Measurements from ENCODE around the gene TMEM255B.

The TMEM255B gene

DNA sequence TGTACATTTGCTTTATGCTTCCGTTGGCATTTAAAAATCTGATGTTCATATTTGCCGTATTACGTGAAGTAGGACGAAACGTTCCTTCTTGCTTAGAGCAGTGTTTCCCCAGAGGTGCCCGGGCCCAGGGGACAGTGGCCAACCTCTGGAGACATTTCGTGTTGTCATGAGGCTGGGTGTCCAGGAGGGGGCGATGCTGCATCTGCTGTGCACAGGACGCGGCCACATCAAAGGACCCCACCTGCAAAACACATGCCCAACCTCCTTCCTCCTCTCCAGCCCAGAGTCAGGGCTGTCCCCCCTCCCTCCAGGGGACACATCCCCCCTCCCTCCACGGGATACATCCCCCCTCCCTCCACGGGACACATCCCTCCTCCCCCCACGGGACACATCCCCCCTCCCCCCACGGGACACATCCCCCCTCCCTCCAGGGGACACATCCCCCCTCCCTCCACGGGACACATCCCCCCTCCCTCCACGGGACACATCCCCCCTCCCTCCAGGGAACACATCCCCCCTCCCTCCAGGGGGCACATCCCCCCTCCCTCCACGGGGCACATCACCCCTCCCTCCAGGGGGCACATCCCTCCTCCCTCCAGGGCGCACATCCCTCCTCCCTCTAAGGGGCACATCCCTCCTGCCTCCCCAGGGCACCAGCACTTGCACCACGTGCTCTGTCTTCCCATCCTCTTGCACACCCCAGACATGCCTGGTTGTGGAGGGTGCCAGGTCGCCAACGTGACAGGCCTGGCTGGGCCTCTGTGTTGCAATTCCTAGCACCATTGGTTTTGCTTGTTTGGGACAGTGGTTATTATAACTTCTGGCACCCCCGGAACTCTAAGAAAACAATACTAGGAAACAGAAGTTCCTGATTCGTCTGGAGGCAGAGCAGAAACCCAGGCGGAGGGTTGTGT lies 58.2 kb downstream of the TMEM255B start:
- no peaks in the 10 kb centered on the region for H3K27me3 ChIP-seq (ENCODE audit: insufficient read depth, low read length, poor library complexity)
- H2BK120ac ChIP-seq (ENCODE audit: low read depth, low read length), result no peak overlapping the region
- H2BK15ac ChIP-seq (replicated peaks; ENCODE audit: low read depth), result no peak overlapping the region
- H3K36me3 ChIP-seq (ENCODE audit: control insufficient read depth, insufficient read depth, low read length), result no peaks in the 10 kb centered on the region
- H3K18ac ChIP-seq (ENCODE audit: low read length), result no peak overlapping the region
- H3K79me1 ChIP-seq (ENCODE audit: low read length), result no peaks in the 10 kb centered on the region
- H3K4me2 ChIP-seq (ENCODE audit: low read length), result no peak overlapping the region
- WGBS (ENCODE audit: extremely low coverage, insufficient coverage, low lambda C conversion rate), result no CpG with 5 or more reads among the region's 24 CpGs
- H2AK5ac ChIP-seq (ENCODE audit: low read length), result no peak overlapping the region
- no peak overlapping the region for H3K9ac ChIP-seq (ENCODE audit: low read length)
- no peaks in the 10 kb centered on the region for H3K4me1 ChIP-seq (ENCODE audit: control insufficient read depth, low read depth, low read length)
- H4K8ac ChIP-seq (ENCODE audit: low read depth, low read length), result no peak overlapping the region
- no peaks in the 10 kb centered on the region for H3K79me2 ChIP-seq (ENCODE audit: control insufficient read depth, insufficient read depth, low read length)
- no peak overlapping the region for H3K4ac ChIP-seq (ENCODE audit: low read depth, low read length)
- no peak overlapping the region for H3K4me3 ChIP-seq (ENCODE audit: low read length)
- no peak overlapping the region for H2BK5ac ChIP-seq (ENCODE audit: low read length)
- H3K23ac ChIP-seq (ENCODE audit: low read length), result no peak overlapping the region
- H4K5ac ChIP-seq (ENCODE audit: low read length), result no peak overlapping the region
- H3K27ac ChIP-seq (ENCODE audit: low read depth, low read length), result no peak overlapping the region
- no peak overlapping the region for H3K56ac ChIP-seq (ENCODE audit: low read length)
- DNase-seq, result peak; percentile 93

- H3K4ac ChIP-seq (ENCODE audit: low read depth, low read length), result no peak overlapping the region
- no peaks in the 10 kb centered on the region for H3K79me2 ChIP-seq (ENCODE audit: control insufficient read depth, insufficient read depth, low read length)
- no peak overlapping the region for H2BK15ac ChIP-seq (replicated peaks; ENCODE audit: low read depth)
- DNase-seq, result no peak
- no peak overlapping the region for H4K5ac ChIP-seq (ENCODE audit: low read length)
- no peak overlapping the region for H3K56ac ChIP-seq (ENCODE audit: low read length)
- no peak overlapping the region for H2BK120ac ChIP-seq (ENCODE audit: low read depth, low read length)
- H3K4me2 ChIP-seq (ENCODE audit: low read length), result no peak overlapping the region
- no peak overlapping the region for H4K8ac ChIP-seq (ENCODE audit: low read depth, low read length)
- no peak overlapping the region for H3K4me3 ChIP-seq (ENCODE audit: low read length)
- H3K27me3 ChIP-seq (ENCODE audit: insufficient read depth, low read length, poor library complexity), result no peaks in the 10 kb centered on the region
- H3K9ac ChIP-seq (ENCODE audit: low read length), result no peak overlapping the region
- H3K4me1 ChIP-seq (ENCODE audit: control insufficient read depth, low read depth, low read length), result no peaks in the 10 kb centered on the region
- no CpG with 5 or more reads among the region's 60 CpGs for WGBS (ENCODE audit: extremely low coverage, insufficient coverage, low lambda C conversion rate)
- no peak overlapping the region for H3K27ac ChIP-seq (ENCODE audit: low read depth, low read length)
- H2BK5ac ChIP-seq (ENCODE audit: low read length), result no peak overlapping the region
- no peak overlapping the region for H2AK5ac ChIP-seq (ENCODE audit: low read length)
- no peak overlapping the region for H3K18ac ChIP-seq (ENCODE audit: low read length)
- no peaks in the 10 kb centered on the region for H3K79me1 ChIP-seq (ENCODE audit: low read length)
- no peaks in the 10 kb centered on the region for H3K36me3 ChIP-seq (ENCODE audit: control insufficient read depth, insufficient read depth, low read length)
- no peak overlapping the region for H3K23ac ChIP-seq (ENCODE audit: low read length)
These were observed 59.0 kb downstream of the TMEM255B start for GRCh38 chr13:113817860-113818691.

GRCh38 chr13:113818700-113819295 lies 59.8 kb downstream of the TMEM255B start:
- H3K4me2 ChIP-seq (ENCODE audit: low read length), result no peak overlapping the region
- no peak overlapping the region for H3K4ac ChIP-seq (ENCODE audit: low read depth, low read length)
- no CpG with 5 or more reads among the region's 26 CpGs for WGBS (ENCODE audit: extremely low coverage, insufficient coverage, low lambda C conversion rate)
- H3K9ac ChIP-seq (ENCODE audit: low read length), result no peak overlapping the region
- no peak overlapping the region for H2BK5ac ChIP-seq (ENCODE audit: low read length)
- H3K79me1 ChIP-seq (ENCODE audit: low read length), result no peaks in the 10 kb centered on the region
- no peak overlapping the region for H3K4me3 ChIP-seq (ENCODE audit: low read length)
- no peak overlapping the region for H3K56ac ChIP-seq (ENCODE audit: low read length)
- H3K23ac ChIP-seq (ENCODE audit: low read length), result no peak overlapping the region
- no peaks in the 10 kb centered on the region for H3K36me3 ChIP-seq (ENCODE audit: control insufficient read depth, insufficient read depth, low read length)
- H2BK15ac ChIP-seq (replicated peaks; ENCODE audit: low read depth), result no peak overlapping the region
- no peak overlapping the region for H4K8ac ChIP-seq (ENCODE audit: low read depth, low read length)
- no peak for DNase-seq
- H3K18ac ChIP-seq (ENCODE audit: low read length), result no peak overlapping the region
- H3K4me1 ChIP-seq (ENCODE audit: control insufficient read depth, low read depth, low read length), result no peaks in the 10 kb centered on the region
- H2BK120ac ChIP-seq (ENCODE audit: low read depth, low read length), result no peak overlapping the region
- no peaks in the 10 kb centered on the region for H3K79me2 ChIP-seq (ENCODE audit: control insufficient read depth, insufficient read depth, low read length)
- no peaks in the 10 kb centered on the region for H3K27me3 ChIP-seq (ENCODE audit: insufficient read depth, low read length, poor library complexity)
- no peak overlapping the region for H3K27ac ChIP-seq (ENCODE audit: low read depth, low read length)
- no peak overlapping the region for H4K5ac ChIP-seq (ENCODE audit: low read length)
- no peak overlapping the region for H2AK5ac ChIP-seq (ENCODE audit: low read length)

DNA sequence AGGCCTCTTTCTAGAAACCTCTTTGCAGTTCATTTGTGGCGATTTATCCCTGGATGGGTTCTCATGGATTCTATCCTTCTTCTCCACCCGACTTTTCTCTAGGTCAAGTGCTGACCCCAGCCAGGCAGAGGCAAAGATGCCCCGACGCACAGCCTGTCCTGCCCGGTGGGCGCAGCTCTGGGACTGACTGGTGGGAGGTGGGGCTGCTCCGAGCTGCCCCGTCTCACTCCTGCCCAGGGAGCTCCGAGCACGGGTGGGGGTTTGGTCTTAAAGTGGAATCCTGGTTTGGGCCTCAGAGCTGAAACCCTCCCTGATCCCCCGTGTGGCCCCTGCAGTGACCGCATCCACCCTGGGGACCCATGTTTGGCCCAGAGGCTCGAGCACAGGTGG lies 60.3 kb downstream of the TMEM255B start:
- Histone ChIP-seq H3K9ac (ENCODE audit: low read length) (no peak overlapping the region), H3K4ac (ENCODE audit: low read depth, low read length) (no peak overlapping the region)
- WGBS (ENCODE audit: extremely low coverage, insufficient coverage, low lambda C conversion rate), result no CpG with 5 or more reads among the region's 13 CpGs

GRCh38 chr13:113819731-113820715 lies 61.0 kb downstream of the TMEM255B start:
- Histone ChIP-seq H3K23ac (ENCODE audit: low read length) (no peak overlapping the region), H3K9ac (ENCODE audit: low read length) (no peak overlapping the region), H3K79me2 (ENCODE audit: control insufficient read depth, insufficient read depth, low read length) (no peaks in the 10 kb centered on the region), H3K4ac (ENCODE audit: low read depth, low read length) (no peak overlapping the region), H3K36me3 (ENCODE audit: control insufficient read depth, insufficient read depth, low read length) (no peaks in the 10 kb centered on the region), H4K5ac (ENCODE audit: low read length) (no peak overlapping the region), H3K4me3 (ENCODE audit: low read length) (no peak overlapping the region), H2BK120ac (ENCODE audit: low read depth, low read length) (no peak overlapping the region), H2AK5ac (ENCODE audit: low read length) (no peak overlapping the region), H3K56ac (ENCODE audit: low read length) (no peak overlapping the region), H3K27me3 (ENCODE audit: insufficient read depth, low read length, poor library complexity) (no peaks in the 10 kb centered on the region), H3K18ac (ENCODE audit: low read length) (no peak overlapping the region), H3K4me2 (ENCODE audit: low read length) (no peak overlapping the region), H3K4me1 (ENCODE audit: control insufficient read depth, low read depth, low read length) (no peaks in the 10 kb centered on the region), H2BK5ac (ENCODE audit: low read length) (no peak overlapping the region), H4K8ac (ENCODE audit: low read depth, low read length) (no peak overlapping the region), H2BK15ac (replicated peaks; ENCODE audit: low read depth) (no peak overlapping the region), H3K27ac (ENCODE audit: low read depth, low read length) (no peak overlapping the region), H3K79me1 (ENCODE audit: low read length) (no peaks in the 10 kb centered on the region)
- DNase-seq, result no peak
- WGBS (ENCODE audit: extremely low coverage, insufficient coverage, low lambda C conversion rate), result no CpG with 5 or more reads among the region's 52 CpGs

More for the DNA sequence above, 60.3 kb downstream of the TMEM255B start:
- H3K23ac ChIP-seq (ENCODE audit: low read length), result no peak overlapping the region
- H3K36me3 ChIP-seq (ENCODE audit: control insufficient read depth, insufficient read depth, low read length), result no peaks in the 10 kb centered on the region
- no peak overlapping the region for H2BK120ac ChIP-seq (ENCODE audit: low read depth, low read length)
- H3K4me2 ChIP-seq (ENCODE audit: low read length), result no peak overlapping the region
- H3K18ac ChIP-seq (ENCODE audit: low read length), result no peak overlapping the region
- no peak overlapping the region for H3K4me3 ChIP-seq (ENCODE audit: low read length)
- no peak overlapping the region for H3K56ac ChIP-seq (ENCODE audit: low read length)
- no peak for DNase-seq
- no peak overlapping the region for H3K27ac ChIP-seq (ENCODE audit: low read depth, low read length)
- no peaks in the 10 kb centered on the region for H3K4me1 ChIP-seq (ENCODE audit: control insufficient read depth, low read depth, low read length)
- no peak overlapping the region for H4K5ac ChIP-seq (ENCODE audit: low read length)
- no peaks in the 10 kb centered on the region for H3K27me3 ChIP-seq (ENCODE audit: insufficient read depth, low read length, poor library complexity)
- H3K79me2 ChIP-seq (ENCODE audit: control insufficient read depth, insufficient read depth, low read length), result no peaks in the 10 kb centered on the region
- H4K8ac ChIP-seq (ENCODE audit: low read depth, low read length), result no peak overlapping the region
- no peak overlapping the region for H2BK15ac ChIP-seq (replicated peaks; ENCODE audit: low read depth)
- H3K79me1 ChIP-seq (ENCODE audit: low read length), result no peaks in the 10 kb centered on the region
- no peak overlapping the region for H2BK5ac ChIP-seq (ENCODE audit: low read length)
- no peak overlapping the region for H2AK5ac ChIP-seq (ENCODE audit: low read length)
